Measurements from ENCODE around the gene RBMX. TPM values are rescaled to one million over a fixed set of nuclear protein-coding genes. Genes with fewer than 3 reads are reported as not detected.
"Not testable (repeated sequence)": the region's sequence is repeated elsewhere in the genome, so short reads cannot be mapped to it uniquely, and the experiment has no call there.

Gene RBMX
- total RNA-seq, 1 experiment from 2014 or later, result 414 TPM

GRCh38 chrX:136892412-136892811 lies 11.9 kb upstream of the RBMX start:
- H3K9ac ChIP-seq (ENCODE audit: extremely low read depth, insufficient read length, low read length), result no peak overlapping the region
- DNase-seq, result no peak
- peaks cover 25% of the 10 kb centered on the region for H3K9me3 ChIP-seq (ENCODE audit: control insufficient read depth, low read depth, low read length)
- H3K23ac ChIP-seq (ENCODE audit: insufficient read length, low read depth, low read length), result no peak overlapping the region
- no peak overlapping the region for H3K4ac ChIP-seq (ENCODE audit: low read depth, low read length)
- no peak overlapping the region for H3T11ph ChIP-seq (ENCODE audit: low read length)
- no peak overlapping the region for H2BK12ac ChIP-seq (ENCODE audit: insufficient read length, low read depth, low read length)
- H3K27ac ChIP-seq (ENCODE audit: insufficient read length, low read depth, low read length), result no peak overlapping the region
- no CpG with 5 or more reads among the region's 3 CpGs for WGBS (ENCODE audit: extremely low coverage, insufficient read length, low lambda C conversion rate)
- no peak overlapping the region for H2BK120ac ChIP-seq (ENCODE audit: low read depth, low read length, poor library complexity, severe bottlenecking)
- H3K79me1 ChIP-seq (ENCODE audit: insufficient read depth, low read depth, low read length, poor library complexity, severe bottlenecking), result no peaks in the 10 kb centered on the region
- H3K36me3 Mint-ChIP-seq (ENCODE audit: insufficient read depth in 1 of 3, low read depth in 3 of 3), result no peaks in the 10 kb centered on the region; a peak in 2 of 7 replicates
- H2AFZ ChIP-seq (ENCODE audit: low read length), result no peak overlapping the region
- peaks cover 48 to 76% of the 10 kb centered on the region in 2 experiments for H3K9me3 Mint-ChIP-seq
- no peak overlapping the region for H3K14ac ChIP-seq (ENCODE audit: insufficient read depth, low read length)
- H4K8ac ChIP-seq (replicated peaks; ENCODE audit: insufficient read length, low read depth, low read length), result no peak overlapping the region
- H3K23me2 ChIP-seq (ENCODE audit: insufficient read length, low read depth, low read length, poor library complexity, severe bottlenecking), result no peaks in the 10 kb centered on the region
- H3K4me2 ChIP-seq (ENCODE audit: insufficient read depth, insufficient read length, low read length), result no peak overlapping the region
- no peak overlapping the region for H3K27ac Mint-ChIP-seq
- no peak overlapping the region for H2BK20ac ChIP-seq (ENCODE audit: low read depth, low read length, poor library complexity, severe bottlenecking)
- H2BK15ac ChIP-seq (ENCODE audit: low read depth, low read length), result no peak overlapping the region
- H3K27me3 ChIP-seq (ENCODE audit: insufficient read depth, low read length), result no peaks in the 10 kb centered on the region
- H3K4me3 Mint-ChIP-seq, result no peak overlapping the region
- H4K20me1 ChIP-seq (ENCODE audit: control insufficient read depth, insufficient read depth, insufficient read length), result no peaks in the 10 kb centered on the region
- no peak overlapping the region for H4K91ac ChIP-seq (ENCODE audit: insufficient read length, low read depth, low read length)
- H2AK5ac ChIP-seq (ENCODE audit: insufficient read length, low read length), result no peak overlapping the region
- H3K18ac ChIP-seq (ENCODE audit: insufficient read length, low read depth, low read length), result no peak overlapping the region
- no peaks in the 10 kb centered on the region for H3K4me1 ChIP-seq (ENCODE audit: insufficient read depth, low read length)
- no peak for TF ChIP-seq CTCF (conservative IDR thresholded peaks at IDR 0.05)
- no peaks in the 10 kb centered on the region for H3K4me1 Mint-ChIP-seq
- no peak overlapping the region for H4K5ac ChIP-seq (ENCODE audit: insufficient read length, low read depth, low read length)
- no peaks in the 10 kb centered on the region; the same call in 1 of the 2 replicates for H3K27me3 Mint-ChIP-seq (ENCODE audit: low read depth)
- no peaks in the 10 kb centered on the region for H3K79me2 ChIP-seq (ENCODE audit: insufficient read depth, low read length)
- H3K56ac ChIP-seq (ENCODE audit: insufficient read length, low read depth, low read length), result no peak overlapping the region
- H2BK5ac ChIP-seq (ENCODE audit: insufficient read length, low read length), result no peak overlapping the region

- not testable (repeated sequence) for H3K14ac ChIP-seq (ENCODE audit: insufficient read depth, low read length); H4K20me1 ChIP-seq (ENCODE audit: control insufficient read depth, insufficient read depth, insufficient read length); H3K27ac ChIP-seq (ENCODE audit: insufficient read length, low read depth, low read length); H3K23ac ChIP-seq (ENCODE audit: insufficient read length, low read depth, low read length); H3K18ac ChIP-seq (ENCODE audit: insufficient read length, low read depth, low read length); H2BK120ac ChIP-seq (ENCODE audit: low read depth, low read length, poor library complexity, severe bottlenecking); H3K4me3 Mint-ChIP-seq; H3K27me3 Mint-ChIP-seq (ENCODE audit: low read depth); H3K56ac ChIP-seq (ENCODE audit: insufficient read length, low read depth, low read length); H3K27ac Mint-ChIP-seq; H3K36me3 Mint-ChIP-seq (ENCODE audit: insufficient read depth in 1 of 3, low read depth in 3 of 3); H2AK5ac ChIP-seq (ENCODE audit: insufficient read length, low read length); H3K4ac ChIP-seq (ENCODE audit: low read depth, low read length); H3K79me1 ChIP-seq (ENCODE audit: insufficient read depth, low read depth, low read length, poor library complexity, severe bottlenecking); H3T11ph ChIP-seq (ENCODE audit: low read length); H3K4me1 Mint-ChIP-seq; DNase-seq; H2AFZ ChIP-seq (ENCODE audit: low read length); H2BK5ac ChIP-seq (ENCODE audit: insufficient read length, low read length); H2BK15ac ChIP-seq (ENCODE audit: low read depth, low read length); H2BK20ac ChIP-seq (ENCODE audit: low read depth, low read length, poor library complexity, severe bottlenecking); H3K9ac ChIP-seq (ENCODE audit: extremely low read depth, insufficient read length, low read length); H4K91ac ChIP-seq (ENCODE audit: insufficient read length, low read depth, low read length); H3K23me2 ChIP-seq (ENCODE audit: insufficient read length, low read depth, low read length, poor library complexity, severe bottlenecking); H3K27me3 ChIP-seq (ENCODE audit: insufficient read depth, low read length); H3K4me2 ChIP-seq (ENCODE audit: insufficient read depth, insufficient read length, low read length); H2BK12ac ChIP-seq (ENCODE audit: insufficient read length, low read depth, low read length); H4K8ac ChIP-seq (replicated peaks; ENCODE audit: insufficient read length, low read depth, low read length); H4K5ac ChIP-seq (ENCODE audit: insufficient read length, low read depth, low read length); H3K4me1 ChIP-seq (ENCODE audit: insufficient read depth, low read length); H3K79me2 ChIP-seq (ENCODE audit: insufficient read depth, low read length)
- peaks cover 25% of the 10 kb centered on the region for H3K9me3 ChIP-seq (ENCODE audit: control insufficient read depth, low read depth, low read length)
- H3K9me3 Mint-ChIP-seq, result peaks cover 49 to 68% of the 10 kb centered on the region in 2 experiments
- WGBS (ENCODE audit: extremely low coverage, insufficient read length, low lambda C conversion rate), result no CpG with 5 or more reads among the region's 6 CpGs
Observed at GRCh38 chrX:136890596-136890995, 10.1 kb upstream of the RBMX start.
